Activated CD8-positive, alpha-beta T cell treated with anti-CD3 and anti-CD28 coated beads, Interleukin-2, amount 10 ng/mL, durations not matched to agents 7 days and 5 days (primary cell): ENCODE data around the gene C4orf54. TPM values are rescaled to one million over a fixed set of nuclear protein-coding genes. Genes with fewer than 3 reads are reported as not detected.

Experiments used
- ATAC-seq: fragments of 150-1000 bp; cut with Tn5 transposase; one replicate; pipeline ENCODE4 v1.10.0; 2021; ENCODE audit warnings: moderate library complexity
- CTCF ChIA-PET: fragments of 350-600 bp; sonication (Branson Sonifier 250); formaldehyde crosslinking; loops from one replicate; lab custom pipeline; 2021; ENCODE audit warnings: antibody characterized with exemption; lab: Charles Lee
- POLR2A ChIA-PET: fragments of 350-600 bp; sonication (Branson Sonifier 250); formaldehyde crosslinking; loops from one replicate; lab custom pipeline; 2021; ENCODE audit warnings: antibody characterized with exemption; lab: Charles Lee
- DNase-seq: peaks from one replicate; pipeline ENCODE4 v3.0.0-alpha.2; 2020
- H3K27ac Mint-ChIP-seq: one replicate; pipeline ENCODE4 v1.8.0; 2021; ENCODE audit warnings: mild to moderate bottlenecking, mixed read lengths
- H3K27me3 Mint-ChIP-seq: one replicate; pipeline ENCODE4 v1.8.0; 2021; ENCODE audit warnings: low read depth, mixed read lengths
- H3K36me3 Mint-ChIP-seq: one replicate; pipeline ENCODE4 v1.8.0; 2021; ENCODE audit warnings: low read depth, mixed read lengths
- H3K4me1 Mint-ChIP-seq: one replicate; pipeline ENCODE4 v1.8.0; 2021; ENCODE audit warnings: low read depth, mixed read lengths
- H3K4me3 Mint-ChIP-seq: one replicate; pipeline ENCODE4 v1.8.0; 2021; ENCODE audit warnings: mild to moderate bottlenecking, mixed read lengths
- H3K9me3 Mint-ChIP-seq: one replicate; pipeline ENCODE4 v1.8.0; 2022; ENCODE audit warnings: mixed read lengths; ENCODE audit not compliant: insufficient read depth
- total RNA-seq, 2 experiments: library from RNA; stranded (reverse); gene quantifications; one replicate each; pipeline ENCODE4 v1.2.3, GENCODE V29; 2021

C4orf54 gene
- not detected for total RNA-seq

- Mint-ChIP-seq H3K27ac (no peak within 1 kb of the TSS), H3K4me1 (no peaks in the 10 kb centered on the region), H3K9me3 (no peaks in the 10 kb centered on the region), H3K36me3 (no peaks in the 10 kb centered on the region), H3K27me3 (peaks cover under 1% of the 10 kb centered on the region), H3K4me3 (no peak within 1 kb of the TSS)
- ATAC-seq (no peak), DNase-seq (no peak)
- ChIA-PET CTCF (no interaction called here), POLR2A (no interaction called here)
These were observed at the start of gene C4orf54 for GRCh38 chr4:99657798-99658197. TSS of gene C4orf54 (minus strand) at chr4:99657828. CDS start at chr4:99654648, 3,180 bp downstream.

GRCh38 chr4:99705891-99706290 is 48.3 kb upstream of the C4orf54 start:
- no peak overlapping the region for H3K27ac Mint-ChIP-seq
- H3K36me3 Mint-ChIP-seq, result no peaks in the 10 kb centered on the region
- POLR2A ChIA-PET, result no interaction called here
- no peak for DNase-seq
- peaks cover 8% of the 10 kb centered on the region for H3K27me3 Mint-ChIP-seq
- H3K4me1 Mint-ChIP-seq, result no peaks in the 10 kb centered on the region
- CTCF ChIA-PET, result no interaction called here
- ATAC-seq, result no peak
- H3K4me3 Mint-ChIP-seq, result no peak overlapping the region
- no peaks in the 10 kb centered on the region for H3K9me3 Mint-ChIP-seq

- ATAC-seq, result no peak
- ChIA-PET POLR2A (no interaction called here), CTCF (no interaction called here)
- H3K27ac Mint-ChIP-seq, result no peak overlapping the region
- no peak overlapping the region for H3K4me3 Mint-ChIP-seq
- no peaks in the 10 kb centered on the region for H3K36me3 Mint-ChIP-seq
- no peaks in the 10 kb centered on the region for H3K4me1 Mint-ChIP-seq
- H3K9me3 Mint-ChIP-seq, result no peaks in the 10 kb centered on the region
- no peak for DNase-seq
- peaks cover 5% of the 10 kb centered on the region for H3K27me3 Mint-ChIP-seq
These were observed 39.2 kb upstream of the C4orf54 start for GRCh38 chr4:99696801-99697200.

GRCh38 chr4:99693140-99693539 is 35.5 kb upstream of the C4orf54 start:
- DNase-seq (no peak), ATAC-seq (no peak)
- H3K4me1 Mint-ChIP-seq, result no peaks in the 10 kb centered on the region
- ChIA-PET POLR2A (no interaction called here), CTCF (no interaction called here)
- H3K36me3 Mint-ChIP-seq, result no peaks in the 10 kb centered on the region
- peaks cover 5% of the 10 kb centered on the region for H3K27me3 Mint-ChIP-seq
- no peak overlapping the region for H3K4me3 Mint-ChIP-seq
- H3K27ac Mint-ChIP-seq, result no peak overlapping the region
- peaks cover 5% of the 10 kb centered on the region for H3K9me3 Mint-ChIP-seq

- POLR2A ChIA-PET, result no interaction called here
- Mint-ChIP-seq H3K9me3 (peaks cover 5% of the 10 kb centered on the region), H3K4me3 (no peak overlapping the region), H3K27me3 (peaks cover 5% of the 10 kb centered on the region), H3K4me1 (no peaks in the 10 kb centered on the region), H3K27ac (no peak overlapping the region), H3K36me3 (no peaks in the 10 kb centered on the region)
- ATAC-seq, result no peak
- no peak for DNase-seq
- CTCF ChIA-PET, result no interaction called here
These were observed 33.4 kb upstream of the C4orf54 start for GRCh38 chr4:99690990-99691389.

- no peaks in the 10 kb centered on the region for H3K36me3 Mint-ChIP-seq
- CTCF ChIA-PET, result no interaction called here
These were observed 32.8 kb upstream of the C4orf54 start for GRCh38 chr4:99690472-99690871.

GRCh38 chr4:99687120-99687519 is 29.5 kb upstream of the C4orf54 start:
- DNase-seq (no peak), ATAC-seq (no peak)
- Mint-ChIP-seq H3K36me3 (no peaks in the 10 kb centered on the region), H3K27ac (no peak overlapping the region), H3K27me3 (no peaks in the 10 kb centered on the region), H3K9me3 (peaks cover 5% of the 10 kb centered on the region), H3K4me3 (no peak overlapping the region), H3K4me1 (no peaks in the 10 kb centered on the region)
- CTCF ChIA-PET, result no interaction called here
- POLR2A ChIA-PET, result no interaction called here

More at GRCh38 chr4:99690472-99690871, 32.8 kb upstream of the C4orf54 start:
- Mint-ChIP-seq H3K4me3 (no peak overlapping the region), H3K4me1 (no peaks in the 10 kb centered on the region), H3K27me3 (peaks cover 5% of the 10 kb centered on the region), H3K9me3 (peaks cover 5% of the 10 kb centered on the region), H3K27ac (no peak overlapping the region)
- DNase-seq (no peak), ATAC-seq (no peak)
- POLR2A ChIA-PET, result no interaction called here

- H3K27ac Mint-ChIP-seq, result no peak overlapping the region
- H3K4me3 Mint-ChIP-seq, result no peak overlapping the region
- no peaks in the 10 kb centered on the region for H3K9me3 Mint-ChIP-seq
- ChIA-PET POLR2A (no interaction called here), CTCF (no interaction called here)
- DNase-seq, result no peak
- no peaks in the 10 kb centered on the region for H3K4me1 Mint-ChIP-seq
- H3K36me3 Mint-ChIP-seq, result no peaks in the 10 kb centered on the region
- H3K27me3 Mint-ChIP-seq, result no peaks in the 10 kb centered on the region
- ATAC-seq, result no peak
These were observed 27.6 kb upstream of the C4orf54 start for GRCh38 chr4:99685234-99685633.

- Mint-ChIP-seq H3K9me3 (no peaks in the 10 kb centered on the region), H3K4me3 (no peak overlapping the region), H3K27ac (no peak overlapping the region), H3K36me3 (no peaks in the 10 kb centered on the region), H3K27me3 (no peaks in the 10 kb centered on the region), H3K4me1 (no peaks in the 10 kb centered on the region)
- ChIA-PET CTCF (no interaction called here), POLR2A (no interaction called here)
- DNase-seq (no peak), ATAC-seq (no peak)
These were observed 26.3 kb upstream of the C4orf54 start for GRCh38 chr4:99683895-99684294.

- CTCF ChIA-PET, result no interaction called here
These were observed 22.3 kb upstream of the C4orf54 start for GRCh38 chr4:99679976-99680375.

GRCh38 chr4:99679204-99679603 is 21.6 kb upstream of the C4orf54 start:
- ChIA-PET POLR2A (no interaction called here), CTCF (no interaction called here)
- no peak for DNase-seq
- Mint-ChIP-seq H3K36me3 (no peaks in the 10 kb centered on the region), H3K27me3 (peaks cover 6% of the 10 kb centered on the region), H3K4me3 (no peak overlapping the region), H3K4me1 (no peaks in the 10 kb centered on the region), H3K27ac (no peak overlapping the region), H3K9me3 (no peaks in the 10 kb centered on the region)
- ATAC-seq, result no peak

More at GRCh38 chr4:99679976-99680375, 22.3 kb upstream of the C4orf54 start:
- Mint-ChIP-seq H3K9me3 (no peaks in the 10 kb centered on the region), H3K27ac (no peak overlapping the region), H3K27me3 (peaks cover 6% of the 10 kb centered on the region), H3K4me1 (no peaks in the 10 kb centered on the region), H3K4me3 (no peak overlapping the region), H3K36me3 (no peaks in the 10 kb centered on the region)
- POLR2A ChIA-PET, result no interaction called here
- DNase-seq (no peak), ATAC-seq (no peak)

- ATAC-seq (no peak), DNase-seq (no peak)
- Mint-ChIP-seq H3K4me3 (no peak overlapping the region), H3K27me3 (peaks cover 8% of the 10 kb centered on the region), H3K9me3 (peaks cover 9% of the 10 kb centered on the region), H3K4me1 (no peaks in the 10 kb centered on the region), H3K36me3 (no peaks in the 10 kb centered on the region), H3K27ac (no peak overlapping the region)
- ChIA-PET POLR2A (no interaction called here), CTCF (no interaction called here)
These were observed 19.5 kb upstream of the C4orf54 start for GRCh38 chr4:99677161-99677560.

- peaks cover 2% of the 10 kb centered on the region for H3K27me3 Mint-ChIP-seq
- peaks cover 9% of the 10 kb centered on the region for H3K9me3 Mint-ChIP-seq
- CTCF ChIA-PET, result no interaction called here
- POLR2A ChIA-PET, result no interaction called here
- no peaks in the 10 kb centered on the region for H3K4me1 Mint-ChIP-seq
- H3K4me3 Mint-ChIP-seq, result no peak overlapping the region
- H3K27ac Mint-ChIP-seq, result no peak overlapping the region
- ATAC-seq (no peak), DNase-seq (no peak)
- no peaks in the 10 kb centered on the region for H3K36me3 Mint-ChIP-seq
These were observed 12.9 kb upstream of the C4orf54 start for GRCh38 chr4:99670409-99671073.
